Measurements from ENCODE around the gene MCM5.

MCM5 gene

GRCh38 chr22:35406443-35406842 is 6.5 kb downstream of the MCM5 start:
- Histone ChIP-seq H2AFZ (no peak overlapping the region), H3K4me3 (ENCODE audit: low read depth, low read length) (no peak overlapping the region), H3K27ac (no peak overlapping the region), H3K79me2 (no peaks in the 10 kb centered on the region), H3K36me3 (ENCODE audit: control insufficient read depth, insufficient read depth, low read length) (no peaks in the 10 kb centered on the region), H3K9ac (no peak overlapping the region), H3K4me2 (ENCODE audit: low read length) (no peak overlapping the region), H3K4me1 (no peaks in the 10 kb centered on the region), H3K27me3 (ENCODE audit: control insufficient read depth, insufficient read depth, low read length) (no peaks in the 10 kb centered on the region), H3K9me3 (ENCODE audit: control insufficient read depth, low read length) (no peaks in the 10 kb centered on the region)
- TF ChIP-seq CTCF (IDR thresholded peaks at IDR 0.05) = no peak

DNA sequence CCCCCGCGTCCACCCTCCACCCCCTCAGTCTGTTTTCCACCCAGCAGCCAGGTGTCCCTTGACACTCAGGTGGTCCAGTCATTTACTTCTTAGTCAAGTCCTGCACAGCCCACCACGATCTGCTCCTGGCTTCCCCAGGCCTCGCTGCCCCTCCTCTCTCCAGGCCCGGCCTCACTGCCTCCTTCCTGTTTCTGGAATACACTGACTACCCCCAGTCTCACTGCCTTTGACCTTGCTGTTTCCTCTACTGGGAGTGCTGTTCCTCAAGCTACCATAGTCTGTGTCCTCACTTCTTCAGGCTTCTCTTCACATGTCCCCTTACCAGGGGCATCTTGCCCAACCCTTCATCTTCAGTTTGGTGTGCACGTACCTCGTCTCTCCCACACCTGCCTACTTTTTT is 7.4 kb downstream of the MCM5 start:
- TF ChIP-seq CTCF (IDR thresholded peaks at IDR 0.05) = no peak
- Histone ChIP-seq H3K4me1 (no peaks in the 10 kb centered on the region), H3K79me2 (no peaks in the 10 kb centered on the region), H3K4me2 (ENCODE audit: low read length) (no peak overlapping the region), H3K27ac (no peak overlapping the region), H2AFZ (no peak overlapping the region), H3K27me3 (ENCODE audit: control insufficient read depth, insufficient read depth, low read length) (no peaks in the 10 kb centered on the region), H3K9me3 (ENCODE audit: control insufficient read depth, low read length) (no peaks in the 10 kb centered on the region), H3K9ac (no peak overlapping the region), H3K36me3 (ENCODE audit: control insufficient read depth, insufficient read depth, low read length) (no peaks in the 10 kb centered on the region), H3K4me3 (ENCODE audit: low read depth, low read length) (no peak overlapping the region)

DNA sequence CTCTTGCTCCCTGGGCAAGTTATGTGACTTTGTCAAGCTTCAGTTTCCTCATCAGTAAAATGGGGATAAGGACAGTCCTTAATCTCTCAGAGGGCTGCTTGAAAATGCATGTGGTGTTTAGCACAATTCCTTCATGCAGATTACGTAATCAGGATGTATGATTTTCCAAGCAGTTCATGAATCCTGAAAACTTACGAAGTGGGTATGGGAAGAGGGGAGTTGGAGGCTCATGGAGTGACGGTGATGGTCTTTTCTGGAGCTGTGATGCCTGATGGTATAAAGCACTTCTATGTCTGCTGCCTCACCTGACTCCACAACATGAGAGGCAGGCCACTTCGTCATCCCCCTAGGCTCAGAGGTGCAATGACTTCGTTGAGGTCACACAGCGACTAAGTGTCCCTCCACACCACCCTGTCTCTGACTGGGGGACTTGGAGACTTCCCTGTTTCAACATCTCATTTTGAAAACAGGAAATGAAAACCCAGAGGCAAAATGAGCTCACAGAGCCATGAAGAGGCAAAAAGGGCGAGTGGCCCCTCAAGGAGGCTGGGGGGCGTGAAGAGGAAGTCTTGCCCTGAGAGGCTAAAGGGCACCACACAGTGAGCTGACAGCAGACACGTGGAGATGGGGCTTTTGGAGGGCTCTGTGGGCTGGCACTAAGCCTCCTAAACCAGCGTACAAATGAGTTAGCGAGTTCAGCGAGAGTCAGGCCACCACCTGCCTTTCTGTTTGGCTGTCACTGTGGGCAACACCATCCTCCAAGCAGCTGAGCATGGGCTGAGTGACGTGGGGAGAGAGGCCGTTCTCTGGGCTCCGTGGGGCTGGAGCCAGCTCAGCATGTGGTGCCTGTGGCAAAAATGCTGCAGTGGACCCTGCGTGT is 10.1 kb downstream of the MCM5 start:
- Histone ChIP-seq H3K4me2 (ENCODE audit: low read length) (no peak overlapping the region), H3K9ac (no peak overlapping the region), H2AFZ (no peak overlapping the region), H3K79me2 (no peaks in the 10 kb centered on the region), H3K4me1 (no peaks in the 10 kb centered on the region), H3K36me3 (ENCODE audit: control insufficient read depth, insufficient read depth, low read length) (no peaks in the 10 kb centered on the region), H3K27me3 (ENCODE audit: control insufficient read depth, insufficient read depth, low read length) (no peaks in the 10 kb centered on the region), H3K27ac (no peak overlapping the region), H3K9me3 (ENCODE audit: control insufficient read depth, low read length) (no peaks in the 10 kb centered on the region), H3K4me3 (ENCODE audit: low read depth, low read length) (no peak overlapping the region)
- TF ChIP-seq CTCF (IDR thresholded peaks at IDR 0.05) = no peak

GRCh38 chr22:35410663-35411034 is 10.7 kb downstream of the MCM5 start:
- H3K4me1 ChIP-seq = no peaks in the 10 kb centered on the region
- no peak overlapping the region for H3K9ac ChIP-seq
- no peak overlapping the region for H2AFZ ChIP-seq
- no peak for TF ChIP-seq CTCF (IDR thresholded peaks at IDR 0.05)
- no peak overlapping the region for H3K27ac ChIP-seq
- H3K27me3 ChIP-seq (ENCODE audit: control insufficient read depth, insufficient read depth, low read length) = no peaks in the 10 kb centered on the region
- H3K9me3 ChIP-seq (ENCODE audit: control insufficient read depth, low read length) = no peaks in the 10 kb centered on the region
- no peaks in the 10 kb centered on the region for H3K79me2 ChIP-seq
- no peak overlapping the region for H3K4me3 ChIP-seq (ENCODE audit: low read depth, low read length)
- no peaks in the 10 kb centered on the region for H3K36me3 ChIP-seq (ENCODE audit: control insufficient read depth, insufficient read depth, low read length)
- no peak overlapping the region for H3K4me2 ChIP-seq (ENCODE audit: low read length)

GRCh38 chr22:35411102-35411501 is 11.2 kb downstream of the MCM5 start:
- Histone ChIP-seq H3K9me3 (ENCODE audit: control insufficient read depth, low read length) (no peaks in the 10 kb centered on the region), H3K9ac (no peak overlapping the region), H2AFZ (no peak overlapping the region), H3K4me3 (ENCODE audit: low read depth, low read length) (no peak overlapping the region), H3K27ac (no peak overlapping the region), H3K79me2 (no peaks in the 10 kb centered on the region), H3K4me2 (ENCODE audit: low read length) (no peak overlapping the region), H3K36me3 (ENCODE audit: control insufficient read depth, insufficient read depth, low read length) (no peaks in the 10 kb centered on the region), H3K27me3 (ENCODE audit: control insufficient read depth, insufficient read depth, low read length) (no peaks in the 10 kb centered on the region), H3K4me1 (no peaks in the 10 kb centered on the region)
- no peak for TF ChIP-seq CTCF (IDR thresholded peaks at IDR 0.05)

All from parathyroid adenoma (tissue), 2 donors.